Smooth muscle cell (in vitro differentiated cells): ENCODE data around the gene SPIB. TPM values are rescaled to one million over a fixed set of nuclear protein-coding genes. Genes with fewer than 3 reads are reported as not detected.
A peak's percentile ranks its signal among the peaks of the same experiment; 100 is the strongest.

Source experiments
- DNase-seq: peaks from one replicate; lab custom pipeline; 2025; ENCODE audit not compliant: unreplicated experiment; lab: John Stamatoyannopoulos, UW
- H2AFZ ChIP-seq: fragments of 200-600 bp; sonication (generic); 2 replicates; pipeline ENCODE4 v1.6.0; 2016; ENCODE audit warnings: antibody characterized with exemption, low read depth, mild to moderate bottlenecking
- H3F3A ChIP-seq: fragments of 200-600 bp; sonication (generic); 2 replicates; pipeline ENCODE4 v1.6.0; 2017; ENCODE audit warnings: antibody characterized with exemption, low read depth
- H3K27ac ChIP-seq: fragments of 200-600 bp; sonication (generic); 2 replicates; pipeline ENCODE4 v1.5.1; 2016; ENCODE audit warnings: low read depth, mild to moderate bottlenecking
- H3K27me3 ChIP-seq: fragments of 200-600 bp; sonication (generic); 2 replicates; pipeline ENCODE4 v1.6.1; 2016; ENCODE audit warnings: low read depth, mild to moderate bottlenecking
- H3K36me3 ChIP-seq: fragments of 200-600 bp; sonication (generic); 2 replicates; pipeline ENCODE4 v1.5.1; 2016; ENCODE audit warnings: low read depth
- H3K4me1 ChIP-seq: fragments of 200-600 bp; sonication (generic); 2 replicates; pipeline ENCODE4 v1.5.1; 2016; ENCODE audit warnings: low read depth
- H3K4me2 ChIP-seq: fragments of 200-600 bp; sonication (generic); 2 replicates; pipeline ENCODE4 v1.6.0; 2016; ENCODE audit warnings: mild to moderate bottlenecking
- H3K4me3 ChIP-seq: fragments of 200-600 bp; sonication (generic); 2 replicates; pipeline ENCODE4 v1.5.1; 2016; ENCODE audit warnings: mild to moderate bottlenecking
- H3K79me2 ChIP-seq: fragments of 200-600 bp; sonication (generic); 2 replicates; pipeline ENCODE4 v1.6.0; 2016; ENCODE audit warnings: low read depth, mild to moderate bottlenecking
- H3K9ac ChIP-seq: fragments of 200-600 bp; sonication (generic); 2 replicates; pipeline ENCODE4 v1.6.0; 2016; ENCODE audit warnings: low read depth
- H3K9me3 ChIP-seq: fragments of 200-600 bp; sonication (generic); replicated peaks from 2 replicates; pipeline ENCODE4 v1.5.1; 2016; ENCODE audit warnings: low read depth
- H4K20me1 ChIP-seq: fragments of 200-600 bp; sonication (generic); 2 replicates; pipeline ENCODE4 v1.6.0; 2016; ENCODE audit warnings: low read depth
- WGBS: methylation state at CpG from one replicate; pipeline ENCODE4 v1.1.7; 2016; ENCODE audit warnings: low lambda C conversion rate; 5-methylcytosine and 5-hydroxymethylcytosine counted together
- polyA plus RNA-seq: library from polyadenylated mRNA; unstranded; fragments of >200 nt; fragmentation: Nextera tagmentation; extraction: Ambion mirVana; gene quantifications from 2 replicates; pipeline ENCODE4 v1.2.1, GENCODE V29; 2016
- total RNA-seq: library from RNA; depleted of rRNA; stranded (reverse); fragments of >200 nt; gene quantifications from 2 replicates; pipeline ENCODE4 v1.2.3, GENCODE V29; 2014
- TF ChIP-seq, protein P1 (sequence below): fragments of 200-600 bp; sonication (generic); IDR thresholded peaks from 2 replicates; pipeline ENCODE4 v1.5.1; 2017; ENCODE audit warnings: borderline replicate concordance, mild to moderate bottlenecking, antibody characterized with exemption; ENCODE audit not compliant: insufficient read depth, poor library complexity, severe bottlenecking

The SPIB gene
- total and polyA plus RNA-seq, 2 experiments from 2014 or later = not detected

DNA sequence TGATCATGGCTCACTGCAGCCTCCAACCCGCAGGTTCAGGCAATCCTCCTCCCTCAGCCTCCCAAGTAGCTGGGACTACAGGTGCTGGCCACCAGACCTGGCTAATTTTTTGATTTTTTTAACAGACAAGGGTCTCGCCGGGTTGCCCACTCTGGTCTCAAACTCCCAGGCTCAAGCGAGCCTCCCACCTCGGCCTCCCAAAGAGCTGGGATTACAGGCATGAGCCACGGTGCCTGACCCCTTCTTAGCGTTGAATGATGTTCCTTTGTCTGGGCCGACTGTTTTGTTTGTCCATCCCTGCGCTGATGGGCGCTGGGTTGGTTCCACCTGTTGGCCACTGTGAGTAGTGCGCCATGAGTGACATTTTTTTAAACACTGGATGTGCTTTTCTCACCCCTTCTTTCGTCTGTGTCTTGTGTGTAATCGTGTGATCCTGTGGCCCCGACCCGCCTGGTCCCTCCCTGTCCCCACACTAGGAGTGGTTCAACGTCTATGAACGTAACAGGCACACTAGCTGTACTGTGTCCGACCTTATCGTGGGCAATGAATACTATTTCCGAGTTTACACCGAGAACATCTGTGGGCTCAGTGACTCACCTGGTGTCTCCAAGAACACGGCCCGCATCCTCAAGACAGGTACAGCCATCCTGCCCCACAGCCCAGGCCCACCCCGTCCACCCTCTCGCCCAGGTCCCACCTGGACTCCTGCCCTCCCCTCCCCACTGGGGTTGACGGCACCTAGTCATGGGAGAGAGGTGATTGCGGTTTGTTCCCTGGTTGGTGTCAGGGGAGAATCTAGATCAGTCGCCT lies 42.5 kb downstream of the SPIB start:
- no peaks in the 10 kb centered on the region for H3K27me3 ChIP-seq
- no peak overlapping the region for H3K4me2 ChIP-seq
- H3K9me3 ChIP-seq = no peaks in the 10 kb centered on the region
- no peaks in the 10 kb centered on the region for H3K4me1 ChIP-seq
- no peak overlapping the region for H3K4me3 ChIP-seq
- H3K36me3 ChIP-seq = no peaks in the 10 kb centered on the region
- H2AFZ ChIP-seq = no peak overlapping the region
- no peaks in the 10 kb centered on the region for H3F3A ChIP-seq
- no peaks in the 10 kb centered on the region for H3K79me2 ChIP-seq
- H4K20me1 ChIP-seq = no peaks in the 10 kb centered on the region
- TF ChIP-seq, protein P1, sequence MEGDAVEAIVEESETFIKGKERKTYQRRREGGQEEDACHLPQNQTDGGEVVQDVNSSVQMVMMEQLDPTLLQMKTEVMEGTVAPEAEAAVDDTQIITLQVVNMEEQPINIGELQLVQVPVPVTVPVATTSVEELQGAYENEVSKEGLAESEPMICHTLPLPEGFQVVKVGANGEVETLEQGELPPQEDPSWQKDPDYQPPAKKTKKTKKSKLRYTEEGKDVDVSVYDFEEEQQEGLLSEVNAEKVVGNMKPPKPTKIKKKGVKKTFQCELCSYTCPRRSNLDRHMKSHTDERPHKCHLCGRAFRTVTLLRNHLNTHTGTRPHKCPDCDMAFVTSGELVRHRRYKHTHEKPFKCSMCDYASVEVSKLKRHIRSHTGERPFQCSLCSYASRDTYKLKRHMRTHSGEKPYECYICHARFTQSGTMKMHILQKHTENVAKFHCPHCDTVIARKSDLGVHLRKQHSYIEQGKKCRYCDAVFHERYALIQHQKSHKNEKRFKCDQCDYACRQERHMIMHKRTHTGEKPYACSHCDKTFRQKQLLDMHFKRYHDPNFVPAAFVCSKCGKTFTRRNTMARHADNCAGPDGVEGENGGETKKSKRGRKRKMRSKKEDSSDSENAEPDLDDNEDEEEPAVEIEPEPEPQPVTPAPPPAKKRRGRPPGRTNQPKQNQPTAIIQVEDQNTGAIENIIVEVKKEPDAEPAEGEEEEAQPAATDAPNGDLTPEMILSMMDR = peak; percentile 77
- no peak overlapping the region for H3K9ac ChIP-seq
- 36% methylated on average over 27 of the region's 28 CpGs for WGBS
- DNase-seq = peak; percentile 4
- H3K27ac ChIP-seq = no peak overlapping the region

DNA sequence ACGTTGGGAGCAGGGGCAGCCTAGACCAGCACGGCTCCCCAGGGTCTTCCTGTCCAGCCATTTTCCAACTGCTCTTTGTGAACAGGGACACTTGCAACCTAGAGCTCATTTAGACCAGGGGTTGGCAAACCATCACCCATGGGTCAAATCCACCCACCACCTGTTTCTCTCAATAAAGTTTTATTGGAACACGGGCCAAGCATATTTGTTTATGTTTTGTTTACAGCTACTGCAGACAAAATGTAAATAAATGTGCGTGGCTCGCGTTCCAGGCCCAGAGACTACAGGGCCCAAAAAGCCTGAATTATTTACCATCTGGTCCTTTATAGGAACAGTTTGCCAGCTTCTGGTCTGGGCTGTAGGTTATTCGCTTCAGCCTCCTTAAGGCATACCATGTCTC lies 44.2 kb downstream of the SPIB start:
- TF ChIP-seq, protein P1 = no peak

DNA sequence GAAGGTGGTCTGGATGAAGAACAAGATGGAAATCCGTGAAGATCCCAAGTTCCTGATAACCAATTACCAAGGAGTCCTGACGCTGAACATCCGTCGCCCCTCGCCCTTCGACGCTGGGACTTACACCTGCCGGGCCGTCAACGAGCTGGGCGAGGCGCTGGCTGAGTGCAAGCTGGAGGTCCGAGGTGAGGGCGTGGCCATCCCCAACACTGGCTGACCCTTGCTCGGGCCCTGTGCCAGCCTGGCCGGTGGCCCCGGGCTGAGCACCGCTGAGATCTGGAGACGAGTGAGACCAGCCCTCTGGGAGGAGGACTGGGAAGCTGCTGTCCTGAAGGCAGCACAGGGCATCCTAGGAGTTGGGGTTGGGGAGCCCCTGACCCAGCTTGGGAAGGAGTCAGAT lies 45.6 kb downstream of the SPIB start:
- TF ChIP-seq, protein P1 = no peak
- Histone ChIP-seq H3K27me3 (no peaks in the 10 kb centered on the region), H4K20me1 (no peaks in the 10 kb centered on the region), H3K27ac (no peak overlapping the region), H3K4me3 (no peak overlapping the region), H3K9ac (no peak overlapping the region), H3K4me2 (no peak overlapping the region), H3F3A (no peaks in the 10 kb centered on the region), H3K9me3 (no peaks in the 10 kb centered on the region), H2AFZ (no peak overlapping the region), H3K36me3 (no peaks in the 10 kb centered on the region), H3K79me2 (no peaks in the 10 kb centered on the region), H3K4me1 (no peaks in the 10 kb centered on the region)
- DNase-seq = no peak
- 89% methylated on average over 19 of the region's 19 CpGs for WGBS

More for the DNA sequence above, 44.2 kb downstream of the SPIB start:
- no peak for DNase-seq
- Histone ChIP-seq H3K79me2 (no peaks in the 10 kb centered on the region), H3K4me3 (no peak overlapping the region), H3K27ac (no peak overlapping the region), H2AFZ (no peak overlapping the region), H3K9me3 (no peaks in the 10 kb centered on the region), H3K4me2 (no peak overlapping the region), H3K36me3 (no peaks in the 10 kb centered on the region), H3F3A (no peaks in the 10 kb centered on the region), H3K4me1 (no peaks in the 10 kb centered on the region), H3K27me3 (no peaks in the 10 kb centered on the region), H4K20me1 (no peaks in the 10 kb centered on the region), H3K9ac (no peak overlapping the region)
- WGBS = 81% methylated on average over 7 of the region's 7 CpGs

DNA sequence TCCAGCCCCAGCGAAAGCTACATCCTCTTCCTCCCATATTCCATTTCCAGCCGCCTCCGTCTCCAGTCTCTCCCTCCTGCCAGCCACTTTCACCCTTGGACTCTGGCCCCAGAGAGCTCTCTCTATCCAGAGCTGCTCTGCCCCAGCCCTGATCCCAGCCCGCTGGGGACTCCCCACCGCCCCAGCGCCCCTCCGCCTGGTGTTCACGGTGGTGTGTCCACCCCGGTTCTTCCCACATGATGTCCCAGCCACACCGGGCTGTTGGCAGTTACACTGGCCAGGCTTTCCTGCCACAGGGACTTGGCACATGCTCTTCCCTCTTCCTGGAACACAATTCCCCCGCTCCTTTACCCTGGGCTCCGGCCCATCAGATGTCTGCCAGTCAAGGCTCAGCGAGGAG lies 46.3 kb downstream of the SPIB start:
- no peaks in the 10 kb centered on the region for H3K9me3 ChIP-seq

More for the DNA sequence above, 46.3 kb downstream of the SPIB start:
- Histone ChIP-seq H2AFZ (no peak overlapping the region), H3K79me2 (no peaks in the 10 kb centered on the region), H3F3A (no peaks in the 10 kb centered on the region), H4K20me1 (no peaks in the 10 kb centered on the region), H3K4me3 (no peak overlapping the region), H3K36me3 (no peaks in the 10 kb centered on the region), H3K27me3 (no peaks in the 10 kb centered on the region), H3K4me2 (no peak overlapping the region), H3K9ac (no peak overlapping the region), H3K27ac (no peak overlapping the region), H3K4me1 (no peaks in the 10 kb centered on the region)
- TF ChIP-seq, protein P1 = no peak
- DNase-seq = no peak
- 98% methylated on average over 8 of the region's 13 CpGs for WGBS
